Measurements from ENCODE around the gene NHEJ1.

NHEJ1 gene

GRCh38 chr2:219155054-219155644 is 5.5 kb downstream of the NHEJ1 start:
- no peak overlapping the region for H3K4me3 ChIP-seq (ENCODE audit: control insufficient read depth, low read depth, low read length)
- TF ChIP-seq CTCF (IDR thresholded peaks at IDR 0.05; ENCODE audit: control insufficient read depth, insufficient read depth, low read depth, low read length, missing control alignments) = peak; percentile 47
- DNase-seq (ENCODE audit: low read depth) = peak; percentile 20

- no peak for DNase-seq (ENCODE audit: low read depth)
- no peak for TF ChIP-seq CTCF (IDR thresholded peaks at IDR 0.05; ENCODE audit: control insufficient read depth, insufficient read depth, low read depth, low read length, missing control alignments)
- H3K4me3 ChIP-seq (ENCODE audit: control insufficient read depth, low read depth, low read length) = no peak overlapping the region
These were observed 10.9 kb downstream of the NHEJ1 start for GRCh38 chr2:219149667-219150066.

- peak; percentile 68 for TF ChIP-seq CTCF (IDR thresholded peaks at IDR 0.05; ENCODE audit: control insufficient read depth, insufficient read depth, low read depth, low read length, missing control alignments)
- DNase-seq (ENCODE audit: low read depth) = peak; percentile 84
- H3K4me3 ChIP-seq (ENCODE audit: control insufficient read depth, low read depth, low read length) = no peak overlapping the region
These were observed 18.3 kb downstream of the NHEJ1 start for GRCh38 chr2:219142329-219142728.

GRCh38 chr2:219140722-219141121 is 19.9 kb downstream of the NHEJ1 start:
- TF ChIP-seq CTCF (IDR thresholded peaks at IDR 0.05; ENCODE audit: control insufficient read depth, insufficient read depth, low read depth, low read length, missing control alignments) = no peak
- H3K4me3 ChIP-seq (ENCODE audit: control insufficient read depth, low read depth, low read length) = no peak overlapping the region
- no peak for DNase-seq (ENCODE audit: low read depth)

- no peak overlapping the region for H3K4me3 ChIP-seq (ENCODE audit: control insufficient read depth, low read depth, low read length)
- no peak for TF ChIP-seq CTCF (IDR thresholded peaks at IDR 0.05; ENCODE audit: control insufficient read depth, insufficient read depth, low read depth, low read length, missing control alignments)
- DNase-seq (ENCODE audit: low read depth) = no peak
These were observed 26.6 kb downstream of the NHEJ1 start for GRCh38 chr2:219133976-219134375.

GRCh38 chr2:219131744-219132143 is 28.9 kb downstream of the NHEJ1 start:
- no peak for DNase-seq (ENCODE audit: low read depth)
- no peak for TF ChIP-seq CTCF (IDR thresholded peaks at IDR 0.05; ENCODE audit: control insufficient read depth, insufficient read depth, low read depth, low read length, missing control alignments)
- H3K4me3 ChIP-seq (ENCODE audit: control insufficient read depth, low read depth, low read length) = no peak overlapping the region

GRCh38 chr2:219131327-219131726 is 29.3 kb downstream of the NHEJ1 start:
- no peak for DNase-seq (ENCODE audit: low read depth)
- H3K4me3 ChIP-seq (ENCODE audit: control insufficient read depth, low read depth, low read length) = no peak overlapping the region
- TF ChIP-seq CTCF (IDR thresholded peaks at IDR 0.05; ENCODE audit: control insufficient read depth, insufficient read depth, low read depth, low read length, missing control alignments) = no peak
